Liver (tissue), 9 donors: ENCODE results near the gene TRIM71. TPM values are rescaled to one million over a fixed set of nuclear protein-coding genes. Genes with fewer than 3 reads are reported as not detected.

Experiments
- DNase-seq: peaks from one replicate; pipeline ENCODE4 v3.0.0-alpha.2; 2017; ENCODE audit warnings: low spot score
- H3K27ac ChIP-seq, 2 donors: one replicate each; pipeline ENCODE4 v1.7.0; 2013; ENCODE audit warnings: inconsistent platforms in 2 of 2, low read length in 2 of 2, control low read depth in 1 of 2, low read depth in 1 of 2, mild to moderate bottlenecking in 1 of 2
- H3K27me3 ChIP-seq, 4 donors: one replicate each; pipeline versions ENCODE4 v1.6.1 to v1.7.0; 2013; ENCODE audit warnings: low read length in 3 of 4, inconsistent platforms in 1 of 4, mild to moderate bottlenecking in 1 of 4, moderate library complexity in 1 of 4; ENCODE audit not compliant: control insufficient read depth in 4 of 4, insufficient read depth in 4 of 4
- H3K36me3 ChIP-seq, 4 donors: one replicate each; pipeline versions ENCODE4 v1.6.1 to v1.7.0; 2013; ENCODE audit warnings: low read length in 3 of 4, mild to moderate bottlenecking in 3 of 4, low read depth in 1 of 4, moderate library complexity in 1 of 4; ENCODE audit not compliant: control insufficient read depth in 4 of 4, insufficient read depth in 3 of 4
- H3K4me1 ChIP-seq, 4 donors: one replicate each; pipeline versions ENCODE4 v1.6.1 to v1.7.0; 2013; ENCODE audit warnings: low read length in 3 of 4, mild to moderate bottlenecking in 3 of 4, moderate library complexity in 1 of 4; ENCODE audit not compliant: control insufficient read depth in 4 of 4, insufficient read depth in 4 of 4
- H3K4me3 ChIP-seq, 3 donors: one replicate each; pipeline versions ENCODE4 v1.6.1 to v1.7.0; 2013; ENCODE audit warnings: low read length in 3 of 3, control low read depth in 1 of 3, low read depth in 1 of 3, mild to moderate bottlenecking in 1 of 3
- H3K9ac ChIP-seq, 2 donors: one replicate each; pipeline ENCODE4 v1.7.0; 2013; ENCODE audit warnings: low read length in 2 of 2, mild to moderate bottlenecking in 2 of 2, moderate library complexity in 2 of 2, control low read depth in 1 of 2, low read depth in 1 of 2
- H3K9me3 ChIP-seq, 4 donors: one replicate each; pipeline versions ENCODE4 v1.6.1 to v1.7.0; 2013; ENCODE audit warnings: low read length in 3 of 4; ENCODE audit not compliant: control insufficient read depth in 4 of 4
- CTCF ChIP-seq: fragments of 150-350 bp; IDR thresholded peaks from 2 replicates; pipeline ENCODE4 v1.5.1; 2017; ENCODE audit warnings: improper control_type of control experiment, low read depth, low read length; ENCODE audit not compliant: missing input control
- HNF4A ChIP-seq, 2 donors: conservative IDR thresholded peaks; 2 replicates each; pipeline ENCODE4 v1.6.1; 2016; ENCODE audit warnings: antibody characterized with exemption in 2 of 2, mild to moderate bottlenecking in 2 of 2
- HNF4G ChIP-seq: IDR thresholded peaks from 2 replicates; pipeline ENCODE4 v1.6.1; 2016; ENCODE audit warnings: antibody characterized with exemption
- MAX ChIP-seq: IDR thresholded peaks from 2 replicates; pipeline ENCODE4 v1.6.1; 2016; ENCODE audit warnings: antibody characterized with exemption
- NR2F2 ChIP-seq: IDR thresholded peaks from 2 replicates; pipeline ENCODE4 v1.6.1; 2016; ENCODE audit warnings: antibody characterized with exemption
- RXRA ChIP-seq, 2 donors: IDR thresholded peaks; 2 replicates each; pipeline ENCODE4 v1.6.1; 2017 to 2018; ENCODE audit warnings: antibody characterized with exemption in 2 of 2, mild to moderate bottlenecking in 1 of 2
- SP1 ChIP-seq: IDR thresholded peaks from 2 replicates; pipeline ENCODE4 v1.6.1; 2018; ENCODE audit warnings: antibody characterized with exemption, mild to moderate bottlenecking
- TAF1 ChIP-seq: conservative IDR thresholded peaks from 2 replicates; pipeline ENCODE4 v1.6.1; 2016; ENCODE audit warnings: antibody characterized with exemption, mild to moderate bottlenecking
- whole genome bisulfite sequencing: extraction: QIAGEN DNeasy Blood & Tissue Kit; methylation state at CpG from one replicate; pipeline ENCODE4 v1.1.7; 2013; 5-methylcytosine and 5-hydroxymethylcytosine counted together
- polyA plus RNA-seq, 2 donors: library from polyadenylated mRNA; stranded (reverse) in 1 of 2; unstranded in 1 of 2; fragments of 200-250 nt in 1 of 2; fragments of >200 nt in 1 of 2; fragmentation: Nextera tagmentation in 1 of 2; extraction: Ambion mirVana in 1 of 2; gene quantifications; one replicate each; pipeline versions ENCODE4 v1.2.1 to v1.2.3, GENCODE V29; 2013 to 2015
- total RNA-seq, 2 donors: library from RNA; depleted of rRNA; stranded (reverse); fragments of >200 nt; gene quantifications; one replicate each; pipeline ENCODE4 v1.2.3, GENCODE V29; 2014
- donor health status: healthy.
- donor health status: healthy.
- donor health status: healthy.
- donor health status: healthy.
- donor health status: healthy.

TRIM71 gene
- total and polyA plus RNA-seq, 4 donors, result under 0.01 to 9.1 TPM; not detected in 2

GRCh38 chr3:32946973-32947788 is 129.4 kb downstream of the TRIM71 start:
- DNase-seq, result no peak
- Histone ChIP-seq H3K36me3 (no peaks in the 10 kb centered on the region), H3K4me1 (no peaks in the 10 kb centered on the region), H3K9me3 (no peaks in the 10 kb centered on the region), H3K27ac (no peak overlapping the region), H3K9ac (no peak overlapping the region), H3K27me3 (no peaks in the 10 kb centered on the region), H3K4me3 (no peak overlapping the region)
- WGBS, result 77% methylated on average over 5 of the region's 5 CpGs
- TF ChIP-seq MAX (no peak), RXRA (IDR thresholded peaks at IDR 0.05) (no peak), SP1 (no peak), NR2F2 (no peak), HNF4A (conservative IDR thresholded peaks at IDR 0.05) (no peak), HNF4G (no peak), CTCF (no peak), TAF1 (no peak)

Other genes starting within 250 kb of the TRIM71 start
- gene DYNC1LI1, start 247.1 kb upstream of the TRIM71 start, total RNA-seq, result 10 to 100 TPM; 15.7 to 21.1 TPM
- gene DYNC1LI1, start 247.1 kb upstream of the TRIM71 start, polyA plus RNA-seq, result 10 to 100 TPM in 1 of 2 donors, 1 to 10 TPM in 1; 9.2 to 11.5 TPM
- gene CNOT10, start 132.8 kb upstream of the TRIM71 start, total RNA-seq, result 10 to 100 TPM; 14.4 to 19.6 TPM
- gene CNOT10, start 132.8 kb upstream of the TRIM71 start, polyA plus RNA-seq, result 1 to 10 TPM; 6.7 to 7.9 TPM
- 1 to 10 TPM in 1 of 2 donors, under 1 TPM in 1; 0.25 to 1.0 TPM for gene CCR4, start 133.6 kb downstream of the TRIM71 start, total RNA-seq
- under 1 TPM; 0.07 to 0.08 TPM for gene CCR4, start 133.6 kb downstream of the TRIM71 start, polyA plus RNA-seq